HepG2 (cell line): ENCODE results near the gene ROM1. TPM values are rescaled to one million over a fixed set of nuclear protein-coding genes. Genes with fewer than 3 reads are reported as not detected.

ENCODE experiments used
- CEBPB ChIP-seq: IDR thresholded peaks from 2 replicates; pipeline ENCODE4 v1.6.1; 2011; ENCODE audit warnings: low read depth, low read length, improper control_type of control experiment, borderline replicate concordance
- ETV5 ChIP-seq: IDR thresholded peaks from 2 replicates; pipeline ENCODE4 v1.6.1; 2018; ENCODE audit warnings: missing biosample characterization, missing genetic modification reagents, inconsistent platforms, borderline replicate concordance
- KDM5B ChIP-seq: sonication (generic); formaldehyde crosslinking; IDR thresholded peaks from 2 replicates; pipeline ENCODE4 v1.4.0; 2020; ENCODE audit warnings: missing genetic modification reagents, mild to moderate bottlenecking, borderline replicate concordance
- KLF12 ChIP-seq: sonication (generic); formaldehyde crosslinking; IDR thresholded peaks from 2 replicates; pipeline ENCODE4 v1.4.0; 2020; ENCODE audit warnings: missing genetic modification reagents, borderline replicate concordance
- KLF16 ChIP-seq, 2 experiments: sonication (generic) in 1 of 2; formaldehyde crosslinking in 1 of 2; IDR thresholded peaks; 2 replicates each; pipeline versions ENCODE4 v1.6.1 to v1.8.0; 2016 to 2023; ENCODE audit warnings: missing genetic modification reagents in 2 of 2, missing compliant biosample characterization in 1 of 2
- MXD4 ChIP-seq: IDR thresholded peaks from 2 replicates; pipeline ENCODE4 v1.6.1; 2016; ENCODE audit warnings: mild to moderate bottlenecking, missing biosample characterization, missing genetic modification reagents
- MXI1 ChIP-seq: IDR thresholded peaks from 3 replicates; pipeline ENCODE4 v1.6.1; 2012; ENCODE audit warnings: low read depth, low read length, inconsistent platforms, borderline replicate concordance
- NFYC ChIP-seq: IDR thresholded peaks from 2 replicates; pipeline ENCODE4 v1.6.1; 2016; ENCODE audit warnings: missing genetic modification reagents, missing compliant biosample characterization
- REL ChIP-seq: sonication (generic); formaldehyde crosslinking; conservative IDR thresholded peaks from 2 replicates; pipeline ENCODE4 v1.8.0; 2022; ENCODE audit warnings: mild to moderate bottlenecking, missing genetic modification reagents, moderate library complexity
- SKI ChIP-seq: fragments of 450-650 bp; IDR thresholded peaks from one replicate; pipeline ENCODE4 v1.6.1; 2018; ENCODE audit warnings: mild to moderate bottlenecking; ENCODE audit not compliant: partially characterized antibody
- TGIF2 ChIP-seq: IDR thresholded peaks from 2 replicates; pipeline ENCODE4 v1.6.1; 2016; ENCODE audit warnings: control low read depth, missing compliant biosample characterization
- ZBTB7B ChIP-seq: sonication (generic); formaldehyde crosslinking; IDR thresholded peaks from 2 replicates; pipeline ENCODE4 v1.4.0; 2020; ENCODE audit warnings: missing genetic modification reagents
- ZMAT3 ChIP-seq: sonication (generic); formaldehyde crosslinking; conservative IDR thresholded peaks from 2 replicates; pipeline ENCODE4 v1.7.0; 2021; ENCODE audit warnings: missing genetic modification reagents
- ZNF564 ChIP-seq: sonication (generic); formaldehyde crosslinking; IDR thresholded peaks from 2 replicates; pipeline ENCODE4 v1.8.1; 2023; ENCODE audit warnings: mild to moderate bottlenecking, missing genetic modification reagents
- ZNF619 ChIP-seq: sonication (generic); formaldehyde crosslinking; IDR thresholded peaks from 2 replicates; pipeline ENCODE4 v1.4.0; 2020; ENCODE audit warnings: mild to moderate bottlenecking, missing genetic modification reagents
- ZNF687 ChIP-seq: sonication (generic); formaldehyde crosslinking; IDR thresholded peaks from 2 replicates; pipeline ENCODE4 v1.5.1; 2020; ENCODE audit warnings: mild to moderate bottlenecking, missing genetic modification reagents, moderate library complexity
- ZNF720 ChIP-seq: sonication (generic); formaldehyde crosslinking; IDR thresholded peaks from 2 replicates; pipeline ENCODE4 v1.4.0; 2020; ENCODE audit warnings: missing genetic modification reagents
- ZSCAN31 ChIP-seq: sonication (generic); formaldehyde crosslinking; IDR thresholded peaks from 2 replicates; pipeline ENCODE4 v1.5.0; 2020; ENCODE audit warnings: low read depth, mild to moderate bottlenecking, missing genetic modification reagents
- polyA plus RNA-seq, 8 experiments: library from polyadenylated mRNA; depleted of rRNA in 3 of 8; stranded (reverse) in 7 of 8; unstranded in 1 of 8; fragments of >200 nt; fragmentation: Illumina TruSeq in 4 of 8; extraction: Trizol in 4 of 8; gene quantifications; 2 replicates each; pipeline versions ENCODE4 v1.2.1 to v1.2.3, GENCODE V29; 2011 to 2016; ENCODE audit warnings: low read depth in 4 of 8, missing spikeins in 1 of 8, mixed read lengths in 1 of 8; ENCODE audit not compliant: insufficient read depth in 1 of 8
- total RNA-seq, 5 experiments: library from RNA; depleted of rRNA; stranded (reverse); fragments of >200 nt; fragmentation: Illumina TruSeq; extraction: Trizol; gene quantifications; 2 replicates each; pipeline ENCODE4 v1.2.3, GENCODE V29; 2016; ENCODE audit warnings: low read depth in 1 of 5
- TF ChIP-seq, protein P1 (sequence below): IDR thresholded peaks from 2 replicates; pipeline ENCODE4 v1.6.1; 2016; ENCODE audit warnings: control low read depth
- TF ChIP-seq, protein P2 (sequence below): sonication (generic); formaldehyde crosslinking; IDR thresholded peaks from 2 replicates; pipeline ENCODE4 v1.4.0; 2020; ENCODE audit warnings: mild to moderate bottlenecking, missing genetic modification reagents

The ROM1 gene
- total and polyA plus RNA-seq, 2 of the 13 experiments (the other 11 are each of a cell fraction or from before 2014, with no cell fraction given), result 1.2 to 2.4 TPM

DNA sequence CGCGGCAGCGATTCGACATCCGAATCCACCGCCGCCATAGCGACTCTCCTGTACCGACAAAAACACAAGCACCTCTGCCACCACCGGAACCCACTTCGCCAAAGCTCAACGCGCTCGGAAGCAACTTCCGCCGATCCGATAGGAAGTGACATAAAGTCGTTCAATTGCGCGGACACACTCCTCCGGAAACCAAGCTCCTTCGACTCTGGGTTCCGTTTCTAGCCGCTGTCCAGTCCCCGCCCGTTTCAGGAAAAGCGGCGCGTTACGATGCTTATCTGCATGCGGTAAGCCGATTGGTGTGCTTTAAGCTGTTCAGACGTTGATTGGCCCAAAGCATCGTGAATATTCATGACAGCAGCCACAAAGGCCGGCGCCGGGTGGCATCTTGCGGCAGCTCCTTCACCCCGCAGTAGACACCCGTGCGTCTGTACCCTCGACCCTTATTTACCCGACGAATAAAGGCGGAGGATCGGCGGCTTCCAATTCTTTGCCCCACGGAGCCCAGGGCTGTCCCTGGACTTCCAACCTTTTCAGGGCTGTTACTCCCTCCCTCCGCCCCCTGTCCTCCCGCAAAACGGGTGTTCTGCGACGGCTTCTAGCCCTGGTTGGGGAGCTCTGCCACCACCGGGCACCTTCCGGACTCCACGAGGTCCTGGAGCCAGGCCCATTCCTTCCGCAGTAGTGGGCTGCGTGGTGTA is 21.5 kb upstream of the ROM1 start, which contains the start of gene TUT1 (continued):
- TF ChIP-seq, protein P1, sequence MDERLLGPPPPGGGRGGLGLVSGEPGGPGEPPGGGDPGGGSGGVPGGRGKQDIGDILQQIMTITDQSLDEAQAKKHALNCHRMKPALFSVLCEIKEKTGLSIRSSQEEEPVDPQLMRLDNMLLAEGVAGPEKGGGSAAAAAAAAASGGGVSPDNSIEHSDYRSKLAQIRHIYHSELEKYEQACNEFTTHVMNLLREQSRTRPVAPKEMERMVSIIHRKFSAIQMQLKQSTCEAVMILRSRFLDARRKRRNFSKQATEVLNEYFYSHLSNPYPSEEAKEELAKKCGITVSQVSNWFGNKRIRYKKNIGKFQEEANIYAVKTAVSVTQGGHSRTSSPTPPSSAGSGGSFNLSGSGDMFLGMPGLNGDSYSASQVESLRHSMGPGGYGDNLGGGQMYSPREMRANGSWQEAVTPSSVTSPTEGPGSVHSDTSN (CRISPR knock-in tag), result no peak
- TF ChIP-seq ZBTB7B (CRISPR knock-in tag) (peak; percentile 69), ZNF687 (CRISPR knock-in tag) (peak; percentile 89), ETV5 (CRISPR knock-in tag) (peak; percentile 94), NFYC (CRISPR knock-in tag) (peak; percentile 84), ZSCAN31 (CRISPR knock-in tag) (peak; percentile 91), ZNF619 (CRISPR knock-in tag) (peak; percentile 91; the same call in 1 of the 2 replicates), ZMAT3 (0 out of 2 replicates have a peak, but pooled peaks have one; percentile 61), SKI (peak; percentile 82), KLF16 (CRISPR knock-in tag; IDR thresholded peaks at IDR 0.05) (peak in 1 of 2 experiments; percentile 81; a peak in 2 of 4 replicates), MXD4 (CRISPR knock-in tag) (peak; percentile 88), KDM5B (CRISPR knock-in tag) (no peak; the same call in 1 of the 2 replicates), CEBPB (peak; percentile 4; the same call in 1 of the 2 replicates), MXI1 (peak; percentile 83; the same call in 2 of the 3 replicates), REL (CRISPR knock-in tag) (peak; percentile 83; the same call in 1 of the 2 replicates), ZNF720 (CRISPR knock-in tag) (no peak), ZNF564 (CRISPR knock-in tag) (0 out of 2 replicates have a peak, but pooled peaks have one; percentile 69), TGIF2 (peak; percentile 90), KLF12 (peak; percentile 77; the same call in 1 of the 2 replicates)
- TF ChIP-seq, protein P2, sequence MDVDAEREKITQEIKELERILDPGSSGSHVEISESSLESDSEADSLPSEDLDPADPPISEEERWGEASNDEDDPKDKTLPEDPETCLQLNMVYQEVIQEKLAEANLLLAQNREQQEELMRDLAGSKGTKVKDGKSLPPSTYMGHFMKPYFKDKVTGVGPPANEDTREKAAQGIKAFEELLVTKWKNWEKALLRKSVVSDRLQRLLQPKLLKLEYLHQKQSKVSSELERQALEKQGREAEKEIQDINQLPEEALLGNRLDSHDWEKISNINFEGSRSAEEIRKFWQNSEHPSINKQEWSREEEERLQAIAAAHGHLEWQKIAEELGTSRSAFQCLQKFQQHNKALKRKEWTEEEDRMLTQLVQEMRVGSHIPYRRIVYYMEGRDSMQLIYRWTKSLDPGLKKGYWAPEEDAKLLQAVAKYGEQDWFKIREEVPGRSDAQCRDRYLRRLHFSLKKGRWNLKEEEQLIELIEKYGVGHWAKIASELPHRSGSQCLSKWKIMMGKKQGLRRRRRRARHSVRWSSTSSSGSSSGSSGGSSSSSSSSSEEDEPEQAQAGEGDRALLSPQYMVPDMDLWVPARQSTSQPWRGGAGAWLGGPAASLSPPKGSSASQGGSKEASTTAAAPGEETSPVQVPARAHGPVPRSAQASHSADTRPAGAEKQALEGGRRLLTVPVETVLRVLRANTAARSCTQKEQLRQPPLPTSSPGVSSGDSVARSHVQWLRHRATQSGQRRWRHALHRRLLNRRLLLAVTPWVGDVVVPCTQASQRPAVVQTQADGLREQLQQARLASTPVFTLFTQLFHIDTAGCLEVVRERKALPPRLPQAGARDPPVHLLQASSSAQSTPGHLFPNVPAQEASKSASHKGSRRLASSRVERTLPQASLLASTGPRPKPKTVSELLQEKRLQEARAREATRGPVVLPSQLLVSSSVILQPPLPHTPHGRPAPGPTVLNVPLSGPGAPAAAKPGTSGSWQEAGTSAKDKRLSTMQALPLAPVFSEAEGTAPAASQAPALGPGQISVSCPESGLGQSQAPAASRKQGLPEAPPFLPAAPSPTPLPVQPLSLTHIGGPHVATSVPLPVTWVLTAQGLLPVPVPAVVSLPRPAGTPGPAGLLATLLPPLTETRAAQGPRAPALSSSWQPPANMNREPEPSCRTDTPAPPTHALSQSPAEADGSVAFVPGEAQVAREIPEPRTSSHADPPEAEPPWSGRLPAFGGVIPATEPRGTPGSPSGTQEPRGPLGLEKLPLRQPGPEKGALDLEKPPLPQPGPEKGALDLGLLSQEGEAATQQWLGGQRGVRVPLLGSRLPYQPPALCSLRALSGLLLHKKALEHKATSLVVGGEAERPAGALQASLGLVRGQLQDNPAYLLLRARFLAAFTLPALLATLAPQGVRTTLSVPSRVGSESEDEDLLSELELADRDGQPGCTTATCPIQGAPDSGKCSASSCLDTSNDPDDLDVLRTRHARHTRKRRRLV, result peak; percentile 99
